ENCODE data around the gene MAS1L.

The MAS1L gene

GRCh38 chr6:29478740-29479139, 9.0 kb downstream of the MAS1L start:
- H3K4me3 ChIP-seq (ENCODE audit: low read depth, low read length): no peak overlapping the region
- no peak for TF ChIP-seq CTCF (IDR thresholded peaks at IDR 0.05; ENCODE audit: insufficient read depth, low read depth, low read length, missing control alignments)
- DNase-seq (ENCODE audit: low read depth): no peak

GRCh38 chr6:29477923-29478450, 9.8 kb downstream of the MAS1L start:
- no peak for TF ChIP-seq CTCF (IDR thresholded peaks at IDR 0.05; ENCODE audit: insufficient read depth, low read depth, low read length, missing control alignments)
- no peak for DNase-seq (ENCODE audit: low read depth)
- no peak overlapping the region for H3K4me3 ChIP-seq (ENCODE audit: low read depth, low read length)

- no peak for TF ChIP-seq CTCF (IDR thresholded peaks at IDR 0.05; ENCODE audit: insufficient read depth, low read depth, low read length, missing control alignments)
- no peak for DNase-seq (ENCODE audit: low read depth)
- H3K4me3 ChIP-seq (ENCODE audit: low read depth, low read length): no peak overlapping the region
Observed at GRCh38 chr6:29474996-29475395, 12.8 kb downstream of the MAS1L start.

GRCh38 chr6:29466241-29466640, 21.5 kb downstream of the MAS1L start:
- no peak for DNase-seq (ENCODE audit: low read depth)
- no peak overlapping the region for H3K4me3 ChIP-seq (ENCODE audit: low read depth, low read length)
- TF ChIP-seq CTCF (IDR thresholded peaks at IDR 0.05; ENCODE audit: insufficient read depth, low read depth, low read length, missing control alignments): no peak

- H3K4me3 ChIP-seq (ENCODE audit: low read depth, low read length): no peak overlapping the region
- no peak for TF ChIP-seq CTCF (IDR thresholded peaks at IDR 0.05; ENCODE audit: insufficient read depth, low read depth, low read length, missing control alignments)
- no peak for DNase-seq (ENCODE audit: low read depth)
Observed at GRCh38 chr6:29465801-29466200, 22.0 kb downstream of the MAS1L start.

- no peak for TF ChIP-seq CTCF (IDR thresholded peaks at IDR 0.05; ENCODE audit: insufficient read depth, low read depth, low read length, missing control alignments)
- DNase-seq (ENCODE audit: low read depth): no peak
Observed at GRCh38 chr6:29465279-29465678, 22.5 kb downstream of the MAS1L start.

GRCh38 chr6:29462022-29462421, 25.7 kb downstream of the MAS1L start:
- TF ChIP-seq CTCF (IDR thresholded peaks at IDR 0.05; ENCODE audit: insufficient read depth, low read depth, low read length, missing control alignments): no peak
- no peak for DNase-seq (ENCODE audit: low read depth)
- H3K4me3 ChIP-seq (ENCODE audit: low read depth, low read length): no peak overlapping the region

More at GRCh38 chr6:29465279-29465678, 22.5 kb downstream of the MAS1L start:
- no peak overlapping the region for H3K4me3 ChIP-seq (ENCODE audit: low read depth, low read length)

All from GM12865 (cell line).